GM18951 (cell line): Measurements from ENCODE around the gene DCT.

Source experiments
- POLR2A ChIP-seq: IDR thresholded peaks from 4 replicates; pipeline ENCODE4 v1.6.1; 2011; ENCODE audit warnings: mild to moderate bottlenecking; ENCODE audit not compliant: insufficient read length, insufficient read depth; ENCODE audit errors: extremely low read depth
- in situ Hi-C: fragments of 300-500 bp; cut with MboI; formaldehyde crosslinking; loops from one replicate; pipeline ENCODE4 v1.12.0; 2022; ENCODE audit warnings: low sequenced_read_pairs, mixed read lengths, inconsistent platforms; ENCODE audit not compliant: unreplicated experiment

The DCT gene

DNA sequence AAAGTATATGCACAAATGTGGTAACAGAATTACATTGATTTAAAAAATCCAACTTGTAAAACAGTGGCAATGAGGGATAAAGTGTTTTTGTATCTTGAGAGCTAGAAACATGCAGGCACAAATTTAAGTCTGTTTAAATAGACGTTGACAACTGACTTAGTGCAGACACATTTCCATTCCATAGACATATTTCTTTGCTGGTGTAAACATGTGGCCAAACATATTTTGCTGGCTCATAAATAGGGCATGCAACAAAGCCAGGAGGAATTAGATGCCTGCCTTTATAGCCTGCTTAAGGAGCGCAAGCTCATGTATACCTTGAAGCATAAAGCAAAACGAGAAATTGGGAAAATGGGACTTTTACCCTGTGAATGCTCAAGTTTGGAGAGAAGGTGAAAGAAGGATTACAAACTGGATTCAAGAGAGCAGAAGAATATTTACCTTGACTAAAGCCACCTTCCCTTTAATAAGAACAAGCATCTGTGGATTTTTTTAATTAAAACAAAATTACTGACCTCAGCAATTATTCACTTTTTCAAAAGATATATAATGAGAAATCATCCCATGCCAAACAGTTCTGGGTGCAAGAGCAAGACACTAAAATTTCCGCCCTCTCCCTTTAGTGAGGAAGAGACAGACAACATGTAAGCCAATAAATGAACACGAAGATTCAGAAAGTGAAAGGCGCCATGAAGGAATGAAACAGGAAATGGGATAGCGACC lies 71.0 kb downstream of the DCT start:
- in situ Hi-C loops: no loop called here
- no peak for TF ChIP-seq POLR2A

DNA sequence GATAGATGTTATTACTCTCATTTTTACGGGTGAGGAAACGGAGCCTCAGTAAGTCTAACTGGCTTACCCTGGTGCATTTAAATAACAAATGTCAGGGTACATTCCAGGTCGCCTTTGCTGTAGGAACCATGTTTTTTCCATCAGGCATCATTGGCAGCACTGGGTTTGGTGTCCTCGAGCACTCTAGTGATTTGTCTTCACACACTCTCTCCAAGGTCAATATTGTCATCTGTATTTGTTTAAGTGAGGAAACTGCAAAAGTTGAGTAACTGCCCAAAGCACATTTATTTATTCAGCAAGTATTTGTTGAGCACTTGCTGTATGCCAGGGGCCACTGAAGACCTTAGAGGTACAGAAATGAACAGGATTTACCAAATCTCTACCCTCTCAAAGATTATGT lies 78.6 kb downstream of the DCT start:
- in situ Hi-C loops: no loop called here
- no peak for TF ChIP-seq POLR2A

DNA sequence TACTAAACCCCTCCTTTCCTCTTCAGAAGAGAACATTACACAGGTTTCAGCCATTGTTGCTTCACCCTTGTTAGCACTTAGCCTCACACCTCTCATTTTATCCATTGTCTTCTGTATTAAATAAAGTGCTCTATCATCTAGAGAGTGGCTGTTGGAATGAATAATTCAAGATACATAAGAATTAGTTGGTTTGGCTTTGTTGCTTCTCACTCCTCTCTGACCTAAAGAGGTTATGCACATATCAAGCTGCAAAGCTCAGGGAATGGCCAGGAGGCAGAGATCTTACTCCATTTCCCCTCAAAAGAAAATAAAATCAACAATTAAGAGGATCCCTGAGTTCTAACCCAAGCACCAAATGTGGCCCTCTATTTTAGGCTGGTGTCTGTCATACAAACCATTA lies 79.7 kb downstream of the DCT start:
- TF ChIP-seq POLR2A: no peak
- in situ Hi-C loops: no loop called here

DNA sequence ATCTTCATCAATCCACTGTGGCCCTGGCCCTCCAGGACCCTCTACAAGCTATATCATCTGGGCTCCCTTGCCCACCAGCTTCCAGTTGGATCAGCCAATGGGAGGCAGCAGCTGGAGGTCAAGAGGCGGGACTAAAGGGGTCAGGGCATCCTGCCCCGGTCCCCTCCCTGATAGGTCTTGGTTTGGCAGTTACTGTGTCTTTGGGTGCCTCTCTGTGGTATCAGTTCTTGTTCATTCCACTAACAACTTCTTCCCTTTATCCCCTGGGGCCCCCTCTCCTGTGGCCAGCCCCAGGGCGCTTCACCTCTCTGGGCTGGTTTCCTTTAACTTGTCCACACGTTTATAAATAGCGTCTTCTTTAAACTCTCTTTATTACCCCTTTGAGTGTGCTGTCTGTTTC lies 83.6 kb downstream of the DCT start:
- in situ Hi-C loops: no loop called here
- TF ChIP-seq POLR2A: no peak

DNA sequence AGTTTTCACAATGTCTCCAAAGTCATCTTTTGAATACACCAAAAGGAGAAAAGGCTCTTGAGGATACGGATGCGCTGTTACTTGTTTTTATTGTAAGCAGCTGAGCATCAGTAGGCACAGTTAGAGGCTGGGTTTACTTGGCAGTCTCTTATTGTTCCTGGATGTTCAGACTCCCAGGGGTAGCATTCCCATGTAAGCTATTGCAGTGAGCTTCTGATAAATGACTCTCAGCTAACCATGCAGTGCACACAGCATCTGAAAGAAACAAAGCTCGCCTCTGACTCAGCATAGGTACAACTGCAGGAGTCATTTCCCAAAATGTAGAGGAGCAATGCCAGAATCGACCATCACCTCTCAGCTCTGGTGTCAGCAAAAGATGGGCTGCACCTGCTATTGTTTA lies 84.8 kb downstream of the DCT start:
- TF ChIP-seq POLR2A: no peak
- in situ Hi-C loops: no loop called here

DNA sequence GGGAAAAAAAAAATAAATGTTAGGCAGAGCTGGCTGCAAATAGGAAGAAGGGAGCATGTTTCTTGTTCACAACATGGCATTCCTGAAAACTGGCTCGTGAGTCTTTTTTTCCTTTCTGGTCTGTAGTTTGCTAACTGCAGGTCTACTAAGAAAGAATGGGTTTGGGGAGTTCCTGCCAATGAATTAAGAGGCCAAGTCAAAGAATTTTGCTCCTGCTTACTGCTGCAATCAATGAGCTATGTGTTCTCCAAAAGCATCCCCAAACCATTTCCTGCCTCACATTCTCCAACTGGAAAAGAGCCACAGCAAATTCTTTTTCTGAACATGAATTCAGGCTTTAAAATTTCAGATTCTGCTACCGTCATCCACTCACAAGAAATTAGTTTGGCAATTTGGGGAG lies 88.6 kb downstream of the DCT start:
- TF ChIP-seq POLR2A: no peak
- in situ Hi-C loops: no loop called here

DNA sequence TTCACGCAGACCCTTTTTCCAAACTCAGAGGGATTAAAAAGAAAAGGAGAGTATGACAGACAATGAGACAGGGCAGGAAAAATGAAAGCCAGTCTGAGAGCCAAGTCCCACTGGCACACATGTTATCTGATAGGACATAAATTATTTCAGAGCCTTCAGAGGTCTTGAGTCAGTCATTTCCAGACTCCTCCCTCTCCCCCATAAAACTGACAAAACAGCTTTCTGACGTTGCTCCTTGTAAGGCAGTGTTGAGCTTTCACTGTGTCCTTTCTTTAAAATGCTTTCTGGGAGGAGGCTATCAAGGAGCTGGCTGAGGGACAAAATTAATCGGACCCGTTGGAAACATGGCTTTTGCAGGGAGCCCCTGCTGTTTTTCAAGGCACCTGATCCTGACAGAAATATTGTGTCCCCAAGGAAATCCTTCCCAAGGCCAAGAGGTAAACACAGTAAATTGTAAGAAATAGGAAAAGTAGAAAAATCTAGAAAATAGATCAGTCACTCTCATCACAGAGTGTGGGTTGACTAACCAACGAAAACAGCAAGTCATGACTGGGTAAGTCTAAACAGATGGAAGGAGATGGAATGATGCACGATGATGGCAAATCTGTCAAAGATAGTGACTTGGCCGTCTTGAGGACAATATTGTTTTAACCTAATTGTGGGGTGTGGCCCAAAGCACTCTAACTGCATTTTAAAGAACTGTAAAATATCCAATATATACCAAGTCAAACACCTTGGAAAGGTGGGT lies 89.7 kb downstream of the DCT start:
- in situ Hi-C loops: no loop called here
- no peak for TF ChIP-seq POLR2A

DNA sequence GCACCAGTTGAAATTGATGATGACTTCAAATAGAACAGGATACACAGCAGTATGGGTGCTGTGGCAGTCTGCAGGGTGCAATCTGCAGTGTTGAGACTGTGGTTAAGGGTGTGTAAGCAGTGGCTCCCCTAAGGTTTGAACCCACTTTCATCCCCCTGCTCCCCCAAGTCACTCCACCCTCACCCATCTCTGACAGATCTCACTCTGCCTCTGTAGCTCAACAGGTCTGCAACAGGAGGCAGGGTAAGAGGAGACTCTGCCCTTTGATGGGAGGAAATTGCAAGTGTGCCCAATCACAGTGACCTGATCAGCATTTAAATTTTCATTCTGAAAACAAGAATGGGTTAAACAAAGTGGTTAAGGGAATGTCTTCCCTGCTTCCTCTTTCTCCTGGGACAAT lies 92.4 kb downstream of the DCT start:
- no peak for TF ChIP-seq POLR2A

More for the DNA sequence above, 92.4 kb downstream of the DCT start:
- in situ Hi-C loops: no loop called here
